Measurements from ENCODE around the gene ZNF57.
A peak's percentile ranks its signal among the peaks of the same experiment; 100 is the strongest.
"Not testable (repeated sequence)": the region's sequence is repeated elsewhere in the genome, so short reads cannot be mapped to it uniquely, and the experiment has no call there.

Gene ZNF57

GRCh38 chr19:2896694-2897093, 4.0 kb upstream of the ZNF57 start:
- DNase-seq (ENCODE audit: low read depth), result no peak

- no peak for DNase-seq (ENCODE audit: low read depth)
Measured at GRCh38 chr19:2902590-2903218, 2.0 kb downstream of the ZNF57 start.

- DNase-seq (ENCODE audit: low read depth), result not testable (repeated sequence)
Measured at GRCh38 chr19:2903326-2903725, 2.6 kb downstream of the ZNF57 start.

- DNase-seq (ENCODE audit: low read depth), result no peak
Measured at GRCh38 chr19:2905918-2906519, 5.3 kb downstream of the ZNF57 start.

GRCh38 chr19:2906631-2907195, 6.0 kb downstream of the ZNF57 start:
- DNase-seq (ENCODE audit: low read depth), result no peak

- DNase-seq (ENCODE audit: low read depth), result no peak
Measured at GRCh38 chr19:2912306-2912705, 11.6 kb downstream of the ZNF57 start.

- DNase-seq (ENCODE audit: low read depth), result no peak
Measured at GRCh38 chr19:2917275-2918184, 16.8 kb downstream of the ZNF57 start.

GRCh38 chr19:2922987-2923386, 22.3 kb downstream of the ZNF57 start:
- DNase-seq (ENCODE audit: low read depth), result peak; percentile 60

- DNase-seq (ENCODE audit: low read depth), result peak; percentile 92
Measured at GRCh38 chr19:2923510-2923909, 22.8 kb downstream of the ZNF57 start.

GRCh38 chr19:2926341-2927031, 25.8 kb downstream of the ZNF57 start:
- DNase-seq (ENCODE audit: low read depth), result no peak

GRCh38 chr19:2927032-2927430, 26.3 kb downstream of the ZNF57 start:
- DNase-seq (ENCODE audit: low read depth), result no peak

GRCh38 chr19:2933490-2933910, 32.8 kb downstream of the ZNF57 start:
- DNase-seq (ENCODE audit: low read depth), result no peak

GRCh38 chr19:2935863-2936262, 35.1 kb downstream of the ZNF57 start:
- not testable (repeated sequence) for DNase-seq (ENCODE audit: low read depth)

- no peak for DNase-seq (ENCODE audit: low read depth)
Measured at GRCh38 chr19:2942928-2943640, 42.4 kb downstream of the ZNF57 start.

GRCh38 chr19:2944403-2944774, 43.7 kb downstream of the ZNF57 start:
- DNase-seq (ENCODE audit: low read depth), result no peak

- peak; percentile 99 for DNase-seq (ENCODE audit: low read depth)
Measured at GRCh38 chr19:2944775-2945574, 44.2 kb downstream of the ZNF57 start, which contains the start of gene ZNF77. ZNF77 (minus strand) TSS chr19:2944971; CDS start chr19:2944840, 131 bp downstream.

GRCh38 chr19:2945575-2946184, 45.0 kb downstream of the ZNF57 start:
- no peak for DNase-seq (ENCODE audit: low read depth)

GRCh38 chr19:2949939-2950285, 49.2 kb downstream of the ZNF57 start:
- DNase-seq (ENCODE audit: low read depth), result peak; percentile 71

- DNase-seq (ENCODE audit: low read depth), result peak; percentile 99
Measured at GRCh38 chr19:2950286-2951124, 49.8 kb downstream of the ZNF57 start.
